Measurements from ENCODE around the gene SASH3.

DNA sequence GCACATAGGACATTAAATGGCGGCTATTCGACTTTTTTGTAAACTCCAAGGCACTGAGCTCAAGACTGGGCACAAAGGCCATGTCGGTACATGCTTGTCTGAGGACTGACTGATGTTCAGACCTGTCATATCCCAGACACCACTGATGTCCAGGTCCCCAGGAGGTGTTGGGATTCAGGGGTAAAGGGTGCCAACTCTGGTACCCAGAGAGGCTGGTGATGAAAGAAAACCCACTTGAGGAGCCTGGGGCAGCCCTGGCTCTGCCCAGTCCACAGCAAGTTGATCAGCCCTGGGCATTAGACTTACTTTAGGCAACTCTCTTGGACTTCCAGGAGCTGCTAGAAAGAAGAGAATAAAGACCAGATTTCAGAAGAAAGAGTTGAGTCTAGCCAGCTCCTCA lies 18.7 kb downstream of the SASH3 start:
- TF ChIP-seq CTCF (IDR thresholded peaks at IDR 0.05) = no peak
- TF ChIP-seq POLR2A (IDR thresholded peaks at IDR 0.05) = no peak
